Transverse colon (tissue), 4 donors: ENCODE data around the gene CSNK1D. TPM values are rescaled to one million over a fixed set of nuclear protein-coding genes. Genes with fewer than 3 reads are reported as not detected.

Experiments
- DNase-seq: peaks from one replicate; pipeline ENCODE4 v3.0.0-alpha.2; 2019
- H3K27ac ChIP-seq, 4 donors: fragments of 200-600 bp; sonication (generic); 2 replicates each; pipeline ENCODE4 v1.5.1; 2016 to 2018; ENCODE audit warnings: inconsistent platforms in 4 of 4
- H3K27me3 ChIP-seq: fragments of 200-600 bp; sonication (generic); 2 replicates; pipeline ENCODE4 v1.5.1; 2017; ENCODE audit warnings: inconsistent platforms
- H3K36me3 ChIP-seq, 4 donors: fragments of 200-600 bp; sonication (generic); 2 replicates each; pipeline ENCODE4 v1.5.1; 2017 to 2019; ENCODE audit warnings: inconsistent platforms in 4 of 4
- H3K4me1 ChIP-seq, 4 donors: fragments of 200-600 bp; sonication (generic); 2 replicates each; pipeline ENCODE4 v1.5.1; 2017 to 2020; ENCODE audit warnings: inconsistent platforms in 4 of 4
- H3K4me3 ChIP-seq, 4 donors: fragments of 200-600 bp; sonication (generic); 1 replicate in 1 of 4; 2 replicates in 3 of 4; pipeline versions ENCODE4 v1.5.1 to v1.6.1; 2017 to 2019; ENCODE audit warnings: inconsistent platforms in 4 of 4
- H3K9me3 ChIP-seq, 2 donors: fragments of 200-600 bp; sonication (generic); 2 replicates each; pipeline ENCODE4 v1.5.1; 2017 to 2019; ENCODE audit warnings: inconsistent platforms in 2 of 2
- CTCF ChIP-seq, 5 experiments: fragments of 200-600 bp in 3 of 5; fragments of 450-650 bp in 2 of 5; sonication (generic) in 3 of 5; IDR thresholded peaks; 1 replicate in 2 of 5; 2 replicates in 3 of 5; pipeline ENCODE4 v1.5.1; 2016 to 2017; ENCODE audit warnings: antibody characterized with exemption in 5 of 5, inconsistent platforms in 3 of 5, mild to moderate bottlenecking in 2 of 5, moderate library complexity in 1 of 5
- EP300 ChIP-seq: sonication (generic); formaldehyde crosslinking; IDR thresholded peaks from one replicate; pipeline ENCODE4 v1.6.1; 2017; ENCODE audit warnings: antibody characterized with exemption, low read depth
- POLR2A ChIP-seq: fragments of 450-650 bp; IDR thresholded peaks from one replicate; pipeline ENCODE4 v1.6.1; 2016; ENCODE audit warnings: antibody characterized with exemption, mild to moderate bottlenecking, moderate library complexity
- POLR2AphosphoS5 ChIP-seq, 3 donors: sonication (generic); formaldehyde crosslinking; IDR thresholded peaks; one replicate each; pipeline ENCODE4 v1.6.1; 2016; ENCODE audit warnings: antibody characterized with exemption in 3 of 3
- whole genome bisulfite sequencing, 2 donors: methylation state at CpG; one replicate each; pipeline ENCODE4 v1.1.5; 2018; ENCODE audit warnings: low coverage in 1 of 2; 5-methylcytosine and 5-hydroxymethylcytosine counted together
- in situ Hi-C, 4 donors: fragments of 200-750 bp; cut with MboI; loops; one replicate each; pipeline versions ENCODE4 v1.15.0 to v1.15.1; 2017; ENCODE audit warnings: low sequenced_read_pairs in 3 of 4, low pct_ligation_motif_present in 1 of 4, low pct_unique_long_range_greater_than_20kb in 1 of 4
- intact Hi-C: fragments of 100-400 bp; cut with DNase I; formaldehyde crosslinking; loops from one replicate; pipeline ENCODE4 v1.15.1; 2023; ENCODE audit warnings: low total_unique reads
- total RNA-seq, 4 donors: library from RNA; depleted of rRNA; stranded (reverse); fragments of >200 nt; gene quantifications; one replicate each; pipeline ENCODE4 v1.1.0, GENCODE V29; 2016

The CSNK1D gene
- total RNA-seq, 4 donors from 2014 or later = 86.0 to 230 (median 148) TPM

- peaks cover 61 to 98% (median 71%) of the 10 kb centered on the region in 4 donors for H3K4me1 ChIP-seq
- H3K4me3 ChIP-seq = no peak overlapping the region
- intact Hi-C loops (loop anchor here (5.0 kb wide), 1 partner anchor 83 kb away; no protein-coding TSS in a partner anchor), in situ Hi-C loops (no loop called here)
- H3K36me3 ChIP-seq = peaks cover 0 to 6% (median under 1%) of the 10 kb centered on the region in 4 donors
- DNase-seq = no peak
- 87% methylated on average over 16 of the region's 17 CpGs; no CpG with 5 or more reads in 1 of the 2 donors for WGBS, 2 donors
- TF ChIP-seq POLR2A (no peak), CTCF (IDR thresholded peaks at IDR 0.05) (no peak), EP300 (no peak), POLR2AphosphoS5 (IDR thresholded peaks at IDR 0.05) (no peak)
- H3K9me3 ChIP-seq = no peaks in the 10 kb centered on the region
- H3K27ac ChIP-seq = peak overlapping the region; percentile 71 to 85 (median 76)
- no peaks in the 10 kb centered on the region for H3K27me3 ChIP-seq
Observed at GRCh38 chr17:82239401-82239925, 34.0 kb downstream of the CSNK1D start.

GRCh38 chr17:82238472-82239201, 34.9 kb downstream of the CSNK1D start:
- Histone ChIP-seq H3K27ac (peak overlapping the region; percentile 71 to 85 (median 76)), H3K36me3 (peaks cover 0 to 6% (median 0%) of the 10 kb centered on the region in 4 donors), H3K9me3 (no peaks in the 10 kb centered on the region), H3K27me3 (no peaks in the 10 kb centered on the region), H3K4me1 (peaks cover 61 to 93% (median 67%) of the 10 kb centered on the region in 4 donors), H3K4me3 (peak overlapping the region in 1 of 4 donors; percentile 21)
- DNase-seq = peak; percentile 91
- TF ChIP-seq POLR2A (peak; percentile 38), EP300 (no peak), POLR2AphosphoS5 (IDR thresholded peaks at IDR 0.05) (peak; percentile 40 to 73 (median 71))
- intact Hi-C loops = loop anchor here (5.0 kb wide), 1 partner anchor 84 kb away; no protein-coding TSS in a partner anchor
- in situ Hi-C loops = no loop called here
- 19% methylated on average over 32 of the region's 33 CpGs; no CpG with 5 or more reads in 1 of the 2 donors for WGBS, 2 donors

GRCh38 chr17:82237746-82238471, 35.6 kb downstream of the CSNK1D start:
- Histone ChIP-seq H3K4me1 (peaks cover 56 to 86% (median 64%) of the 10 kb centered on the region in 4 donors), H3K27me3 (no peaks in the 10 kb centered on the region), H3K4me3 (no peak overlapping the region), H3K27ac (peak overlapping the region; percentile 71 to 85 (median 76)), H3K9me3 (no peaks in the 10 kb centered on the region), H3K36me3 (no peaks in the 10 kb centered on the region)
- DNase-seq = no peak
- in situ Hi-C loops (no loop called here), intact Hi-C loops (loop anchor here (5.0 kb wide), 1 partner anchor 84 kb away; no protein-coding TSS in a partner anchor)
- 83% methylated on average over 34 of the region's 34 CpGs; no CpG with 5 or more reads in 1 of the 2 donors for WGBS, 2 donors
- TF ChIP-seq CTCF (IDR thresholded peaks at IDR 0.05) = no peak
- no peak for TF ChIP-seq POLR2AphosphoS5 (IDR thresholded peaks at IDR 0.05)
- TF ChIP-seq POLR2A = no peak
- no peak for TF ChIP-seq EP300

- no peaks in the 10 kb centered on the region for H3K36me3 ChIP-seq
- peaks cover 53 to 86% (median 62%) of the 10 kb centered on the region in 4 donors for H3K4me1 ChIP-seq
- DNase-seq = no peak
- H3K27me3 ChIP-seq = no peaks in the 10 kb centered on the region
- WGBS, 2 donors = 90 to 92% methylated on average over 14 to 54 of the region's 59 CpGs
- intact Hi-C loops = loop anchor here (5.0 kb wide), 1 partner anchor 85 kb away; no protein-coding TSS in a partner anchor
- TF ChIP-seq CTCF (IDR thresholded peaks at IDR 0.05) (no peak), POLR2AphosphoS5 (IDR thresholded peaks at IDR 0.05) (peak in 1 of 3 donors; percentile 35)
- H3K27ac ChIP-seq = peak overlapping the region; percentile 71 to 85 (median 76)
- in situ Hi-C loops = no loop called here
- no peak overlapping the region for H3K4me3 ChIP-seq
- no peaks in the 10 kb centered on the region for H3K9me3 ChIP-seq
Observed at GRCh38 chr17:82237083-82237745, 36.3 kb downstream of the CSNK1D start.
